ENCODE measurements around the gene KCTD21. TPM values are rescaled to one million over a fixed set of nuclear protein-coding genes. Genes with fewer than 3 reads are reported as not detected.

The KCTD21 gene
- total RNA-seq, 1 donor from 2014 or later: 2.6 TPM

DNA sequence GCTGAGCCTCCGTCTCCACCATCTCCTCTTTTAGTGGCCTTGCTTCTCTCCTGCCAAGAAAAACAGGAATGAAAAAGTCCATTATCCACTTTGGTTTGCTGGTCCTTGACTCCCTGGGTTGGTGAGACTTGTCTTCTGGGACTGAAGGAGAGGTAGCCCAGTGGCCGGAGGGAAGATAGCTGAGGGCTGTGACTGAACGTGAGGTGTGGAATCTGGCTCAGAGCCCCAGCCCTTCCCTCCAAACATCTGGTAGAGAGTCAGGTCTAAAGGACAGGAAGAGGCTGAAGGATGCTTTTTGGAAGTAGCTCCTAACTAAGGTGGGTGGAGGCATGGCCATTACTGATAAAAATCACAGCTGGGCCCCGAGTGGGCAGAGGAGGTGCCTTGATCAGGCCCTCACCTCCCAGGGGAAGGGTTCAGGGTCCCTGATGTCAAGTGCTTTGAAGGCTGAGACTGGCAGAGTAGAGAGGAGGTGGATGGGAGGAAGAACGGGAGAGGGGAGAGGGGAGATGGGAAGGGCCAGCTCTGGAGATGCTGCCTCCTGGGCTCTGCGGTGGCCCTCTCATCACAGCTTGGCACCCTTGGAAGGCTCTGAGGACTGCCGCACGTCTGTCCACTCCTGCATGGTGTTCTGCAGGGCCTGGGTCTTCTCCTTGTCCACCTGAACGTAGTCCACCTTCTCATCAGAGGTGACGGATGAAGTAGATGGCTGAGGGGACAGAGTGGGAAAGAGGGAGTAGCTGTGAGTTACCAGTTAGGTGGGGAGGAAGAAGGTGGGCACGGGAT is 30.5 kb upstream of the KCTD21 start:
- Histone ChIP-seq H3K27me3 (ENCODE audit: control insufficient read depth in 3 of 3, insufficient read depth in 3 of 3, low read length in 3 of 3) (no peaks in the 10 kb centered on the region), H3K9me3 (ENCODE audit: control insufficient read depth in 3 of 3, low read length in 3 of 3) (no peaks in the 10 kb centered on the region), H3K4me1 (ENCODE audit: control insufficient read depth in 3 of 3, insufficient read depth in 3 of 3, low read length in 3 of 3) (no peaks in the 10 kb centered on the region), H3K27ac (ENCODE audit: low read depth, low read length) (no peak overlapping the region), H3K4me3 (ENCODE audit: low read length in 3 of 3) (no peak overlapping the region), H3K9ac (ENCODE audit: low read depth in 1 of 3, low read length in 3 of 3) (no peak overlapping the region), H3K36me3 (ENCODE audit: control insufficient read depth in 3 of 3, insufficient read depth in 3 of 3, low read length in 3 of 3) (peaks cover 44 to 56% (median 51%) of the 10 kb centered on the region in 3 donors)

DNA sequence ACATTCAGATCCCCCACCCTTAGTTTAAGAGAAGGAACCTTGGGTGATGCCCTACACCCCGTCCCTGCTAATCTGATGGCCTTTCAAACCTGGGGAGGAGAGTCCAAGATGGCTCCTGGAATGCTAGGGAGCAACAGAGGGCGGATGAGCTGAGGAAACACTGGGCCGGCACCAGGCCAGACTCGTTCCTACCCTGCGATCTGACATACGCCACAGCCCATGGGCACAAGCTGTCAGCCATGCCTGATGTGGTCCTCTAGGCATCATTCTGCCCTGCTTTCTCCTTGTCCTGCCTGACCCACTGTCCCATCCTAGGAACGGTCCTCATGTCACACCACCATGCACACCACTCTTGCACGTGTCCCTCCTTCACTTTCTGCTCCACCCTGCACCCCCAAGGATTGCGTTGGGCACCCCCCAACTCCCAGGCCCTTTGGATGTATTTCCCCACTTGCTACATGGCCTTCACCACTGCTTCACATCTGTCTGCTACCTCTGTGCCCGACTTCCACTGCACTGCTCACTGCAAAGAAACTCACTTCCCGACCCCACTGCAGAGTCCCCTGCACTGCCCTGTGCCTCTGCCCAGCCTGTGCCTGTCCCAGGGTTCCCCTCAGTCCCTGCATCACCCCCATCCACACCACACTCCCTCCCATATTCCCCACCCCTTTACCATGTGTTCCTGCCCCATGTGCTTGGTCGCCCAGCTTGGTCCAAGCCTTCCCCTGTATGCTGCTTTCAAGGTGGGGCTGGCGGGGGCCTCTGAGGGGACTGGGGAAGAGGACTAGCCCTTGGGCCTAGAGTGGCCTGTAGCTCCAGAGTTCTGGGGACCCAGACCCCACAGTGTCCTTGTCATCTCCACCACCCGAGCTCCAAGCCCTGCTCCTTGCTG is 29.5 kb upstream of the KCTD21 start:
- Histone ChIP-seq H3K27ac (ENCODE audit: low read depth, low read length) (no peak overlapping the region), H3K9me3 (ENCODE audit: control insufficient read depth in 3 of 3, low read length in 3 of 3) (no peaks in the 10 kb centered on the region), H3K4me3 (ENCODE audit: low read length in 3 of 3) (no peak overlapping the region), H3K4me1 (ENCODE audit: control insufficient read depth in 3 of 3, insufficient read depth in 3 of 3, low read length in 3 of 3) (peaks cover 0 to 2% (median 0%) of the 10 kb centered on the region in 3 donors), H3K27me3 (ENCODE audit: control insufficient read depth in 3 of 3, insufficient read depth in 3 of 3, low read length in 3 of 3) (no peaks in the 10 kb centered on the region), H3K9ac (ENCODE audit: low read depth in 1 of 3, low read length in 3 of 3) (no peak overlapping the region), H3K36me3 (ENCODE audit: control insufficient read depth in 3 of 3, insufficient read depth in 3 of 3, low read length in 3 of 3) (peaks cover 37 to 52% (median 51%) of the 10 kb centered on the region in 3 donors)

DNA sequence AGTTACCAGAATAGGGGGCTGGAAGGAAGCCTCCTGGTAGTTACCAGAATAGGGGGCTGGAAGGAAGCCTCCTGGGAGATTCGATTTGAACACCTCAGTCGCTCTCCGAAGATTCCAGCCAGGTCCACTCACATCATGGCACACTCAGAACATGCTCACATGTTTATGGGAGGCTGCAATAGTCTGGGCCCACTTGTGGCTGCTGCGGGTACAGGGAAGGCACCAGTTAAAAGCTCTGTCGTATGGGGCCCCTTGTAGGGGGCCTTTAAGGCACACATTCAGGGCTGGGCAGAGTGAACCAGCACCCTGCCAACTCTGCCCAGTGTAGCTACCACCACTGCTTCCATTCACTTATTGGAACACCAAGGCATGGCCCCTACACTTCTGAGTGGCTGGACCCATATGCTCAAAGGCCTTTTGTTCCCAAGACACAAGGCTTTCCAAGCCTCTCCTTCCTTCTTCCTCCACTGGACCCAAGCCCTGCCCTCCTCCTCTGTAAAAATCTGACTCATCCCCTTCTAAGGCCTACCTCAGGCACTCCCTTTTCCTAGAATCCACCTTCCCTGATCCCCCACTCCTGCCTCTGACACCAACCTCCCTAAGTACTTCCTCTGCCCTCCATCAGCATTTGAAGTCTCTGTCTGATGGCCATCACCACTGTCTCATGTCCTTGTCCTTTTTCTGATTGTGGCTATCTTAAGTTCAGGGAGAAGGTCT is 28.3 kb upstream of the KCTD21 start:
- Histone ChIP-seq H3K27ac (ENCODE audit: low read depth, low read length) (no peak overlapping the region), H3K4me3 (ENCODE audit: low read length in 3 of 3) (no peak overlapping the region), H3K9me3 (ENCODE audit: control insufficient read depth in 3 of 3, low read length in 3 of 3) (no peaks in the 10 kb centered on the region), H3K4me1 (ENCODE audit: control insufficient read depth in 3 of 3, insufficient read depth in 3 of 3, low read length in 3 of 3) (peaks cover 0 to 2% (median 0%) of the 10 kb centered on the region in 3 donors), H3K27me3 (ENCODE audit: control insufficient read depth in 3 of 3, insufficient read depth in 3 of 3, low read length in 3 of 3) (no peaks in the 10 kb centered on the region), H3K9ac (ENCODE audit: low read depth in 1 of 3, low read length in 3 of 3) (no peak overlapping the region), H3K36me3 (ENCODE audit: control insufficient read depth in 3 of 3, insufficient read depth in 3 of 3, low read length in 3 of 3) (peaks cover 37 to 49% (median 46%) of the 10 kb centered on the region in 3 donors)

DNA sequence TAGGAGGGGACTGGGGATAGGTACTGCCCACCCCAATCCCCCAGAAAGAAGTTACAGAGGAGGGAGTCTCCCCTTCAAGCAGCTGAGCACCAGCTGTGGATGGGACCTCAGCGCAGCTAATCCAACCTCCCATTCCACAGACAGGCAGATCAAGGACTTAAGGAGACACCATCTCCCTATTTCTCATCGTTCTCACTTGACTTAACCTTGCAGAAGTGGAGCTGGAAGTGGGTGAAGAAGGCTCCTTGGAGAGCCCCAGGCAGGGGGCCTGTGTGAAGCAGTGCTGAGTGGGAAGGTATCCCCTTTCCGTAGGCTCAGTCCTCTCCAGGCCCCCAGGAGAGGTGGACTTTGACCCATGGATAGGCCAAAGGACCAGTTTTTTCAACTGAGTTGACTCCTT is 27.6 kb upstream of the KCTD21 start:
- Histone ChIP-seq H3K4me1 (ENCODE audit: control insufficient read depth in 3 of 3, insufficient read depth in 3 of 3, low read length in 3 of 3) (peaks cover 0 to 2% (median 0%) of the 10 kb centered on the region in 3 donors), H3K9me3 (ENCODE audit: control insufficient read depth in 3 of 3, low read length in 3 of 3) (no peaks in the 10 kb centered on the region), H3K27me3 (ENCODE audit: control insufficient read depth in 3 of 3, insufficient read depth in 3 of 3, low read length in 3 of 3) (no peaks in the 10 kb centered on the region), H3K4me3 (ENCODE audit: low read length in 3 of 3) (no peak overlapping the region), H3K36me3 (ENCODE audit: control insufficient read depth in 3 of 3, insufficient read depth in 3 of 3, low read length in 3 of 3) (peaks cover 31 to 44% (median 39%) of the 10 kb centered on the region in 3 donors), H3K9ac (ENCODE audit: low read depth in 1 of 3, low read length in 3 of 3) (no peak overlapping the region), H3K27ac (ENCODE audit: low read depth, low read length) (no peak overlapping the region)

DNA sequence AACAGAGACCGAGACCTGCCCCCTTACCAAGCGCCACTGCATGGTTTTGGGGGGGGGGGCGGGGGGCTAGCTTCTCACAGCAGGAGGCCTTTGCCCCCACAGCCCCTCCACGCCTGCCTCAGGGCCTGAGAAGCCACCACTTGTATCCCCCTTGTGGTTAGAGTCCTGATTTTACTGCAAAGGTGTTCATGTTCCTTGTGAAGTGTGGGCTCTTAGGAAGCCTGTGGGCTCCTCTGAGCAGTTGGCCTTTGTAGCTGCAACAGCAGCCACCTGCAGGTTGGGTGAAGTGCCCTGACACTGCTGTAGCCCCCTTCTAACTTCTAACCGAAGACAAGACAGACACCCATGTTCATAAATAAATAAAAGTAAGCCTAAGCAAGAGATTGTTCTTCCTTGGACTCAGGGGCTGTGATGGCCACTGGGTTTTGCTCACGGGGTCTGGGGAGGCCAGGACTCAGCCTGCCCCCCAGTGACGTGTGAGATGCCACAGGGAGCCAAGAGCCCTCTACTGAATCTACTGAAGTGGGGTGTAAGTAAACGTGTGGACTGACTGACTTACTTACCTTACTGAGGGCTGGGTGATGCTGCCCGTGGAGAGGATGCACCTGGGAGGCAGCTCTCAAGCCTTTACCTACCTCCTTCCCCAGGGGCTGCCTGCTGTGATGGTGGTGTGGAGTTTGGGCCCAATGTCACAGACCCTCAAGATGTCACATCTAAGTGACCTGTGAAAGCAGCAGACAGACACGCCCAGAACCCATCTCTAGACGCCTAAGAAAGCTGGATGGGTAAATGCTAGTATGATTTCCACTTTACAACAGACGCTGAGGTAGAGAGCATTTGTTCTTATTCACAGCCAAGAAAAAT is 26.1 kb upstream of the KCTD21 start:
- no peaks in the 10 kb centered on the region for H3K9me3 ChIP-seq (ENCODE audit: control insufficient read depth in 3 of 3, low read length in 3 of 3)
- H3K4me3 ChIP-seq (ENCODE audit: low read length in 3 of 3): no peak overlapping the region
- H3K9ac ChIP-seq (ENCODE audit: low read depth in 1 of 3, low read length in 3 of 3): no peak overlapping the region
- no peak overlapping the region for H3K27ac ChIP-seq (ENCODE audit: low read depth, low read length)
- H3K4me1 ChIP-seq (ENCODE audit: control insufficient read depth in 3 of 3, insufficient read depth in 3 of 3, low read length in 3 of 3): peaks cover 0 to 2% (median 0%) of the 10 kb centered on the region in 3 donors
- peaks cover 24 to 40% (median 34%) of the 10 kb centered on the region in 3 donors for H3K36me3 ChIP-seq (ENCODE audit: control insufficient read depth in 3 of 3, insufficient read depth in 3 of 3, low read length in 3 of 3)
- no peaks in the 10 kb centered on the region for H3K27me3 ChIP-seq (ENCODE audit: control insufficient read depth in 3 of 3, insufficient read depth in 3 of 3, low read length in 3 of 3)

DNA sequence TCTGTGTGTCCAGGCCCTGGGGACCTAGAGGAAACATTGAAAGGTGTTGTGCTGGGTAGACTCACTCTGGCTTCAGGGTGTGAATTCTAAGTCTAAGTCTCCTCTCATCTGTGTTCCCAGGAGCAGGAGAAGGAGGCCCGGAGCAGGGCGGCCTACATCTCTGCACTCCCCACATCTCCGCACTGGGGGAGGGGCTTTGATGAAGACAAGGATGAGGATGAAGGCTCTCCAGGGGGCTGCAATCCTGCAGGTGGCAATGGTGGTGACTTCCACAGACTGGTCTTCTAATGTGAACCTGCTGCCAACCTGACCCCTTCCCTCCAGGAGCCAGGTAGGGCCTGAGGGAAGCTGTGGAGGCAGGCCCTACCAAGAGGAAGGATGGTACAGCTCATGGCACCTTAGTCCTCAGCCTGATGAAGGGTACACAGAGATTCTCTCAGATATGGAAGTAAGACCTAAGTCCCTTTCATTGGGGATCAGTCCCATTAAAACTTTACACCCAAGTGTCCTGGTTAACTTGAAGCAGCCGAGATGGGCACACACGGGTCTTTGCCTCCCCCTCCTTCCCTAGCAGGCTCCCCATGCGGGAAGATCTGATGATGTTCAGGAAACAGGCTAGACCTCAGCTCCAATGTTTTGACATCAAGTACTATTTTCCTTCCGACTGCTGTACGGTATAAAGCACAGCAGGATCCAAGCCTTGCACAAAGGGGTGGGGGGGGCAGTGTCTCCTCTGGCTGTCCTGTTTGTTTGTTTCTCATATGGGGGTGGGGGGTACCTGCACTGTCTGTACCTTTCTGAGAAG is 25.3 kb upstream of the KCTD21 start:
- Histone ChIP-seq H3K27me3 (ENCODE audit: control insufficient read depth in 3 of 3, insufficient read depth in 3 of 3, low read length in 3 of 3) (no peaks in the 10 kb centered on the region), H3K4me3 (ENCODE audit: low read length in 3 of 3) (no peak overlapping the region), H3K9me3 (ENCODE audit: control insufficient read depth in 3 of 3, low read length in 3 of 3) (no peaks in the 10 kb centered on the region), H3K4me1 (ENCODE audit: control insufficient read depth in 3 of 3, insufficient read depth in 3 of 3, low read length in 3 of 3) (peaks cover 0 to 5% (median 0%) of the 10 kb centered on the region in 3 donors), H3K27ac (ENCODE audit: low read depth, low read length) (no peak overlapping the region), H3K36me3 (ENCODE audit: control insufficient read depth in 3 of 3, insufficient read depth in 3 of 3, low read length in 3 of 3) (peaks cover 19 to 38% (median 34%) of the 10 kb centered on the region in 3 donors), H3K9ac (ENCODE audit: low read depth in 1 of 3, low read length in 3 of 3) (no peak overlapping the region)

DNA sequence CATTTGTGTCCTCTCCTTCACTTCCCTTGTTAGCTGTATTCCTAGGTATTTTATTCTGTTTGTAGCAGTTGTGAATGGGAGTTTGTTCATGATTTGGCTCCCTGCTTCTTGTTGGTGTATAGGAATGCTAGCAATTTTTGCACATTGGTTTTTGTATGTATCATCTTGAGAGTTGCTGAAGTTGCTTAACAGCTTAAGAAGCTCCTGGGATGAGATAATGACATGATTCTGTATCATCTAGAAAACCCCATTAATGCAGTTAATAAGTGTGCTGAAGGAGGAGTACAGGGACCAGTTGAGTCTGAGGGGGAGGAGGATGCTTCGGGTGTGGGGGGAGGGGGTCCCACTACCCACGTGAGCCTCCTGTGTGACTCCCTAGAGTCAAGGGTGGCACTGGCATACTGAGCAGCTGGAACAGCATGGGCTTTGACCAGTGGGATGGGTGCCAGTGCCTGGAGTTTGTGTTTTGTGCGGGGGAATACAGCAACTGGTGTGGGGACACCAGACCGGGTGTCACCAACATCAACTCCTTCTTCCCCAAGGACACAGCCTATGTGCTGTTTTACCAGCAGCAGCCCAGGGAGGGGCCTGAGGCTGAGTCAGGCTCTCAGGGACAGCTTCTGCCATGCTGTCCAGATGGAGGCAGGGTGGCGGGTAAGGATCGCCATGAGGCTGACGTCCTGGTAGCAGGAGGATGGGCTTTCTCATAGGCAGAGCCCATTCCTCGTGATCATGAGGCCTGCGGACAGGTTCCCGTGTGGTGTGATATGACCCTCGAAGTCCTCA is 24.4 kb upstream of the KCTD21 start:
- Histone ChIP-seq H3K9ac (ENCODE audit: low read depth in 1 of 3, low read length in 3 of 3) (no peak overlapping the region), H3K27me3 (ENCODE audit: control insufficient read depth in 3 of 3, insufficient read depth in 3 of 3, low read length in 3 of 3) (no peaks in the 10 kb centered on the region), H3K27ac (ENCODE audit: low read depth, low read length) (no peak overlapping the region), H3K4me3 (ENCODE audit: low read length in 3 of 3) (no peak overlapping the region), H3K4me1 (ENCODE audit: control insufficient read depth in 3 of 3, insufficient read depth in 3 of 3, low read length in 3 of 3) (peaks cover 0 to 14% (median 9%) of the 10 kb centered on the region in 3 donors), H3K36me3 (ENCODE audit: control insufficient read depth in 3 of 3, insufficient read depth in 3 of 3, low read length in 3 of 3) (peaks cover 13 to 35% (median 33%) of the 10 kb centered on the region in 3 donors), H3K9me3 (ENCODE audit: control insufficient read depth in 3 of 3, low read length in 3 of 3) (no peaks in the 10 kb centered on the region)

DNA sequence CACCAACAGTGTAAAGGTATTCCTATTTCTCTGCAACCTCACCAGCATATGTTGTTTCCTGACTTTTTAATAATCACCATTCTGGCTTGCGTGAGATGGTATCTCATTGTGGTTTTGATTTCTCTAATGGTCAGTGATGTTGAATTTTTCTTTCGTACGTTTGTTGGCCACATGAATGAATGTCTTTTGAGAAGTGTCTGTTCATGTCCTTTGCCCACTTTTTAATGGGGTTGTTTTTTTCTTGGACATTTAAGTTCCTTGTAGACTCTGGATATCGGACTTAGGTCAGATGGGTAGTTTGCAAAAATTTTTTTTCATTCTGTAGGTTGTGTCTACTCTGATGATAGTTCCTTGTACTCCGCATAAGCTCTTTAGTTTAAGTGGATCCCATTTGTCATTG is 23.1 kb upstream of the KCTD21 start:
- Histone ChIP-seq H3K4me3 (ENCODE audit: low read length in 3 of 3) (no peak overlapping the region), H3K4me1 (ENCODE audit: control insufficient read depth in 3 of 3, insufficient read depth in 3 of 3, low read length in 3 of 3) (peaks cover 0 to 19% (median 14%) of the 10 kb centered on the region in 3 donors), H3K9ac (ENCODE audit: low read depth in 1 of 3, low read length in 3 of 3) (no peak overlapping the region), H3K27ac (ENCODE audit: low read depth, low read length) (no peak overlapping the region), H3K36me3 (ENCODE audit: control insufficient read depth in 3 of 3, insufficient read depth in 3 of 3, low read length in 3 of 3) (peaks cover 11 to 37% (median 30%) of the 10 kb centered on the region in 3 donors), H3K27me3 (ENCODE audit: control insufficient read depth in 3 of 3, insufficient read depth in 3 of 3, low read length in 3 of 3) (no peaks in the 10 kb centered on the region), H3K9me3 (ENCODE audit: control insufficient read depth in 3 of 3, low read length in 3 of 3) (no peaks in the 10 kb centered on the region)

Measured in skeletal muscle tissue (tissue), 4 donors.